Type B pancreatic cell (in vitro differentiated cells): ENCODE measurements around the gene SORD. TPM values are rescaled to one million over a fixed set of nuclear protein-coding genes. Genes with fewer than 3 reads are reported as not detected.
A peak's percentile ranks its signal among the peaks of the same experiment; 100 is the strongest.

Experiments
- DNase-seq: peaks from one replicate; pipeline ENCODE4 v3.0.0; 2021; ENCODE audit warnings: mixed read lengths; ENCODE audit not compliant: unreplicated experiment; ENCODE audit errors: extremely low spot score
- H3K27ac Mint-ChIP-seq: 2 replicates; pipeline ENCODE4 v1.8.0; 2021; ENCODE audit warnings: mild to moderate bottlenecking, mixed read lengths
- H3K27me3 Mint-ChIP-seq: 2 replicates; pipeline ENCODE4 v1.8.0; 2021; ENCODE audit warnings: mixed read lengths
- H3K36me3 Mint-ChIP-seq: 2 replicates; pipeline ENCODE4 v1.8.0; 2021; ENCODE audit warnings: mixed read lengths
- H3K4me1 Mint-ChIP-seq: one replicate; pipeline ENCODE4 v1.8.0; 2021; ENCODE audit warnings: mixed read lengths; ENCODE audit not compliant: unreplicated experiment
- H3K4me3 Mint-ChIP-seq: 2 replicates; pipeline ENCODE4 v1.8.0; 2021; ENCODE audit warnings: mild to moderate bottlenecking, mixed read lengths
- H3K9me3 Mint-ChIP-seq: 2 replicates; pipeline ENCODE4 v1.8.0; 2021; ENCODE audit warnings: mixed read lengths
- total RNA-seq: library from RNA; stranded (reverse); gene quantifications from 2 replicates; pipeline ENCODE4 v1.2.1, GENCODE V29; 2021; ENCODE audit warnings: low replicate concordance
- TF ChIP-seq, protein P1 (sequence below): fragments of 200-600 bp; sonication (generic); conservative IDR thresholded peaks from 2 replicates; pipeline ENCODE4 v1.5.0; 2021; ENCODE audit warnings: antibody characterized with exemption, mild to moderate bottlenecking

Gene SORD
- total RNA-seq, 1 donor from 2014 or later, result 58.7 TPM

DNA sequence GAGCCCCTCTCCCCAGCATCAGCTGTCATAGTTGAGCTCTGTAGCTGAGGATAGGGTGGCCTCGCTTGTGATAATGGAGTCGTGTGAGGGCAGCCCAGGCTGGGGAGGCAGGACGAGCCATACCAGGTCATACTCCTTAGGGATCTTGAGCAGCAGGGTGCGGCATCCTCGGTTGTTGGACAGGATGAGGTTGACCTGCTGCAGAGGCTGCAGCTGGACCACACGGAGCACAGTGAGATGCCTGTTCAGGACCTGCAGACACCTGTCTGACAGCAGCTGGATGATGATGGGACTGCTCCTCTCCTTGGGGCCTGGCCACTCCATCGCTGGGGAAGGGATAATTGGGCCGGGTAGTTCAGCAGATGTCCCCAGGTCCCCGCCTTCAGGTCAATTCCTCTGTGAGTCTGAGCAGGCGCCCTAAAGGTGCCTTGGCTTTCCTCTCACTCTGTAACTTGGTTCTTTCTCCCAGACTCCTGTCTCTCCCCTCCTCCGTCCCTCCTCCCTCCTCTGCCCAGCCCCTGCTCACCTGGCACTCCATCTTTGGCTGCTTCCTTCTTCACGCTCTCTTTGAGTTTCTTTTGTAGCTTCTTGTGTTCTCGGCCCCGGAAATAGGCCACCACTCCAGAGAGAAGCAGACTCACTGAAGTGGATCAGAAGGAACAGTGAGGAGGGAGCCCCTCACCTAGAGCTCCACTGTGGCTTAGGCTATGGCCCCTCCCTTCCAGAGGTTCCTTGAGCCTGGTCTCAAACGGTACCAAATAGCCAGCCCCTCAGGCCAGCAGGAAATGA, 83.2 kb downstream of the SORD start:
- H3K36me3 Mint-ChIP-seq, result no peaks in the 10 kb centered on the region
- no peaks in the 10 kb centered on the region for H3K9me3 Mint-ChIP-seq
- peaks cover 48% of the 10 kb centered on the region for H3K27me3 Mint-ChIP-seq
- TF ChIP-seq, protein P1, sequence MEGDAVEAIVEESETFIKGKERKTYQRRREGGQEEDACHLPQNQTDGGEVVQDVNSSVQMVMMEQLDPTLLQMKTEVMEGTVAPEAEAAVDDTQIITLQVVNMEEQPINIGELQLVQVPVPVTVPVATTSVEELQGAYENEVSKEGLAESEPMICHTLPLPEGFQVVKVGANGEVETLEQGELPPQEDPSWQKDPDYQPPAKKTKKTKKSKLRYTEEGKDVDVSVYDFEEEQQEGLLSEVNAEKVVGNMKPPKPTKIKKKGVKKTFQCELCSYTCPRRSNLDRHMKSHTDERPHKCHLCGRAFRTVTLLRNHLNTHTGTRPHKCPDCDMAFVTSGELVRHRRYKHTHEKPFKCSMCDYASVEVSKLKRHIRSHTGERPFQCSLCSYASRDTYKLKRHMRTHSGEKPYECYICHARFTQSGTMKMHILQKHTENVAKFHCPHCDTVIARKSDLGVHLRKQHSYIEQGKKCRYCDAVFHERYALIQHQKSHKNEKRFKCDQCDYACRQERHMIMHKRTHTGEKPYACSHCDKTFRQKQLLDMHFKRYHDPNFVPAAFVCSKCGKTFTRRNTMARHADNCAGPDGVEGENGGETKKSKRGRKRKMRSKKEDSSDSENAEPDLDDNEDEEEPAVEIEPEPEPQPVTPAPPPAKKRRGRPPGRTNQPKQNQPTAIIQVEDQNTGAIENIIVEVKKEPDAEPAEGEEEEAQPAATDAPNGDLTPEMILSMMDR, result no peak
- H3K27ac Mint-ChIP-seq, result no peak overlapping the region
- no peak for DNase-seq
- H3K4me1 Mint-ChIP-seq, result no peaks in the 10 kb centered on the region
- no peak overlapping the region for H3K4me3 Mint-ChIP-seq

DNA sequence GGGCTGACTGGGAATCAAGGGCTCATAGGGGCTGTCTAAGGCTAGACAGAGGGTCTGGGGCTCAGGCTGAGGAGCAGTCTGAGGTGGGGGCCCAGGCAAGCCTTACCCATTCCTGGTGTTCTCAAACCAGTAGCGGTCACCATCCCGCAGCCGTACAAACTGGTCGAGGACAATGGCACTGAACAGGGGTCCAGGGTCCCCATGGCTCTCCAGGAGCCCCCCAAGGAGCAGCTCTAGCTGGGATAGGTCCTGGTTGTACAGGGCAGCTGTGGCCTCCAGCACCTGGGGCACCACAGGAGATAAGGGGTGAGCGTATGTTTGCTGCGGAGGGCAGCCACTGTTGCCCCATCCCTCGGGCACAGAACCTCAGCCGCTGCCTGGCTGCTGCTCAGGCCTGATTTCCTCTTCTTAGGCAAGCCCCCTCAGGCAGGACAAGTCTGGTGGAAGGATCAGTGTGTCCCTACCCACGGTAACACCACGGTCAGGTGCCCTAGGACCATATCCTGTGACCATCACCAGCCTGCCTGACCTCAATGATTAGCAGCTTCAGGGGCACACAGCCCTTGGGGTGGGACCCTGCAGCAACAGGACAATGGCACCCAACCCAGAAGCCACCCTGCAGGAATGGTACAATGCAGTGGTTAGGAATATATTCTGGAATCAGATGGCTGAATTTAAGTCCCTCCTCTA, 85.1 kb downstream of the SORD start:
- Mint-ChIP-seq H3K27ac (no peak overlapping the region), H3K27me3 (peaks cover 58% of the 10 kb centered on the region), H3K4me1 (no peaks in the 10 kb centered on the region), H3K4me3 (no peak overlapping the region), H3K9me3 (no peaks in the 10 kb centered on the region), H3K36me3 (no peaks in the 10 kb centered on the region)
- TF ChIP-seq, protein P1, result no peak
- DNase-seq, result no peak

DNA sequence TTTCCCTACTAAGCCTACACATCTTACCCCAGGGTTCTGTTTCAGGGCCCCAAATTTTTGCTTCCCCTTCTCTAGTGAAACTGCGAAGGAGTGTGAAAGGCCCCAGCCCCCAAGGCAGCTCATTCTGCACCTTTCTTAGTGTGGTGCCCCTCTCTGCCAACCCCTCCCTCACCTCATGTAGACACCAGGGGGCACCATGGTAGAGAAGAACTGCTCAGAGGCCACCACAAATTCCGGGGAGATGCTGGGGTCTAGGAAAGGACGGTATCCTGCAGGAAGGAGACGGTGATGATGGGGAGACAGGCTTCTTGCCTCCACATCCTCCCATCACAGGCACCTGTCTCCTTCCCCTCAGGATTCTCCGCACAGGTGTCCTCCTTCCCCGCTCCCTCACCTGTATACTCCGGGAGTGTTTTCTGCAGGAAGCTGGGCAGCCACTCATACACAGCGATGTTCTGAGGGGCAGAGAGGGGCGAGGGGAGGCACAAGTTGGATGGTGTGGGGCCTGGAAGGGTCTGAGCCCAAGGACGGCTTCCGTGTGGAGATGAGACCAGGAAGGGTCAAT, 87.3 kb downstream of the SORD start:
- Mint-ChIP-seq H3K27ac (no peak overlapping the region), H3K4me3 (no peak overlapping the region), H3K4me1 (no peaks in the 10 kb centered on the region), H3K36me3 (no peaks in the 10 kb centered on the region), H3K9me3 (no peaks in the 10 kb centered on the region), H3K27me3 (peaks cover 67% of the 10 kb centered on the region)
- no peak for DNase-seq
- TF ChIP-seq, protein P1, result no peak

DNA sequence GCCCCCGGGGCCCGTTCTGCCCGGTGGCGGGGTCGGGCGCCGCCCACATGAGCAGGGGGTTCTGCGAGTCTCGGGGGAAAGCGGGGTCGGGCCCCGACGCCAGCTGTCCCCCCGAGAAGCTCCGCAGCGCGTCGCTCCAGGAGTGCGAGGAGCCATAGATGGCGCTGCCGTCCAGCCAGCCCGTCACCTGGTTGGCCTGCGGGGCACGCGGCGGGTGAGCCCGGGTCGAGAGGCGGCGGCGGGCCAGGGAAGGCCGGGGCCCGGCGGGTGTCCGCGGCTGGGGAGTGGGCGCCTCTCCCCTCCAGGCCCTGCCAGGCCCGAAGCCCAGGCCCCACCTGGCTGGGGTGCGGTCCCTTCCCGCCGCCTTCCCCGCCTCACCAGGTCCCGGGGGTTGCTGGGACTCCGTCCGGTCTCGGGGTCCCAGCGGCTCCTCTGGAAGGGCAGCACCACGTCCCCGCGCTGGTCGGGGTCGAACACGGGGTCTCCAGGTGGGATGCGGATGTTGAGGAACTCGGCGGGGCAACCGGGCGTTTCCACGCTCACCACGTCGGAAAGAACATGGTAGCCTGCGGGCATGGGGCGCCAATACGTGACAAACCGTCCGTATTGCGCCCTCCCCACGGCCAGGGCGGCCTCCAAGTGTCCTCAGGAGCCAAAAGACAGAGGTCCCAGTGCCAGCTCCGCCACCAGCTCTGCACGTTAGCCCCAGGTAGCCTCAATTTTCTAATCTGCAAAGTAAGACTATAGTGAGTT, 88.6 kb downstream of the SORD start:
- no peaks in the 10 kb centered on the region for H3K36me3 Mint-ChIP-seq
- H3K27me3 Mint-ChIP-seq, result peaks cover 70% of the 10 kb centered on the region
- TF ChIP-seq, protein P1, result no peak
- no peak for DNase-seq
- no peaks in the 10 kb centered on the region for H3K9me3 Mint-ChIP-seq
- no peak overlapping the region for H3K27ac Mint-ChIP-seq
- H3K4me3 Mint-ChIP-seq, result peak overlapping the region; percentile 76
- H3K4me1 Mint-ChIP-seq, result no peaks in the 10 kb centered on the region

DNA sequence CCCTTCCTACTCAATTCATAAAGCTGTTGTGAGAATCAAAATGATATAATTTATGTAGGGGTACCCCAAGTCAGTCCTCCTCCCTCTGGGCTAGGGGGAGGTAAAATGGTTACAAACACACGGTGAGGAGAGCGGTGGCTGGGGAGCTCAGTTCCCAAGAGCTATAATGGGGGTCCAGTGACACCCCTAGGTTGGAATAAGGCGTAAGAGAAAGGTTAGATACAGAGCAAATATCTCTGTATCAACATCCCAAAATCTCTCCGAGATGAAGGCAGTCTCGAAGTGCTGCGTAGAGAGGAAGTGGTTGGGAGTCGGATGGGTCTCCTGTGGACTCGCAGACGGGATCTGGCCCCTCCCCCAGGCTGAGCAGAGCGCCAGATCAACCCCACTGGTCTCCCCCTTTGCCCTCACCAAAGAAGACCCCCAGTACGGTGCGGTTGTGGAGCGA, 89.2 kb downstream of the SORD start:
- no peaks in the 10 kb centered on the region for H3K4me1 Mint-ChIP-seq
- H3K4me3 Mint-ChIP-seq, result peak overlapping the region; percentile 76
- no peaks in the 10 kb centered on the region for H3K36me3 Mint-ChIP-seq

More for the DNA sequence above, 89.2 kb downstream of the SORD start:
- Mint-ChIP-seq H3K27me3 (peaks cover 70% of the 10 kb centered on the region), H3K9me3 (no peaks in the 10 kb centered on the region), H3K27ac (no peak overlapping the region)
- TF ChIP-seq, protein P1, result no peak
- no peak for DNase-seq
